ENCODE measurements around the gene LINC00237.
A peak's percentile ranks its signal among the peaks of the same experiment; 100 is the strongest.

LINC00237 gene

DNA sequence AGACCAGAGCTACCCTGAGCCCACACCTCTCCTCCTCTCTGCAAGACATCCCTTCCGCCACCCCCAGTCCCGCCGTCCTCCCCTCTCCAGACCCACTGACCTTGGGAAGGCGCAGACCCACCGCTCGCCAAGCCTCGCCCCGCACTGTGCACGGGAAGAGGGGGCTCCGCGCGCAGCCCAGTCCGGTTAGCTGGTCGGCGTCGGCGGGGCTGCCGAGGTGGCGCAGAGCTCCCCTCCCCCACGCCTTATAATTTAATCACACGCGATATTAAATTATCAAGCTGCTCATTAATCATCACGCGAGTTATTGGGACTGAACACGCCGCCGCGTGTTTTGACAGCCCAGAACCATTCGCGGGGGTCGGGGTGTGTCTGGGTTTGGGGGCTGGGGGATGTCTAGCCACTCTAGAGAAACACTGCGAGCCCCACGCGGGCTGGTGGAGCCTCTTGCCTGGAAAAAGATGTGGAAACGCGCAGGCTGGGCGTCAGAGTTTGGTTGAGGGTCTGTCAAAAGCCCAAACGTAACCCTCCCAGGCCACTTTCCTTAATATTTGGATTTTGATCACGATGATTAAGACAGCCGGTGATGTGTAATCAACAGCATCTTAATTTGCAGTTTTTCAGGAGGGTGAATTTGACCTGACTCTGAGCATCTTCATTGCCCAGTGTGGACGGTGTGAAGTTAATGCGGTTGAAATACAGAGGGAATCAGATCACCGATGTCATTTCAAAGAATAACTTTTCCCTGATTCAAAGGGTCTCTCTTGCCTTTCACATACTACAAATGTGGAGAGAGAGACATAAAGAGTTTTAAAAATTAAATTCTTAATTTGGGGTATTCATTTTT lies at the start of gene LINC00237:
TSS of gene LINC00237 (minus strand) at position 188 of the 847 bp plus-strand sequence.
- no peak for DNase-seq

GRCh38 chr20:21155268-21155667 lies 49.1 kb upstream of the LINC00237 start:
- no peak for DNase-seq

GRCh38 chr20:21154692-21155091 lies 48.5 kb upstream of the LINC00237 start:
- no peak for DNase-seq

DNA sequence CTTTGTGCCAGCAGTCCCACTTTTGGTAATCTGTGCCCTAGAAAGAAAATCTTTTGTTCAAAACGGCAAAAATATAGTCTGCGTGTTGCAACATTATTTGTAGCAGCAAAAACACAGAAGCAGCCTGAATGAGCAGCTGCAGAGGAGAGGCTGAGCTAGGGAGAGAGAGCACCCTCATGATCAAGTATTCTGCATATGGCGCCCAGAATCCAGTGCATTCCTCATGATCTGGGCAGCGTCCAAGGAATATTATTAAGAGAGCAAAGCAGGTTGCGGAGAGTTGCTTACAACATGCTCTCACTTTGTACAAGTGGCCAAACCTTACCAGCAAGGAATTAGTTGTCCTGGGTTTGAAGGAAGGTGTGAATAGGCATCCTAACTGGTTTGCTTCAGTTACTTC lies 45.6 kb upstream of the LINC00237 start:
- DNase-seq: no peak

- DNase-seq: no peak
These were observed 43.2 kb upstream of the LINC00237 start for GRCh38 chr20:21149344-21149743.

- DNase-seq: no peak
These were observed 41.4 kb upstream of the LINC00237 start for GRCh38 chr20:21147593-21147992.

DNA sequence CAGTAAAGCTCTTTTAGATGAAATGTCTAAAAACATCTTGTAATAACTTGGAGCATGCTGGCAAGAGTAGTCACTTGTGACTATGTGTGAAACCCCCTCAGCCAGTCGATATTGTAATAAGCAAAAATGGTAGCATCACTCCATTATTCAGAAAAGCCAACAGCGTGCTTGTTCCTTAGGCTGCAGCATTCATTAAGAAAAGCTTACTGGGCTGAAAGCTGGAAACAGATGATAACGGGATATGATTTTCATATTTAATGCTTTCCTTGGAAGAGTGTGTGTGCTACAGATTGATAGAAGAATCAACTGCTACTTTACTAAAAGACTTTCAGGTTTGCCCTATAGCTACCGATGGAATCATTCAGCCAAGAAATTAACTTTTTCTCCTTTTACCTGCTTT lies 40.1 kb upstream of the LINC00237 start:
- DNase-seq: no peak

DNA sequence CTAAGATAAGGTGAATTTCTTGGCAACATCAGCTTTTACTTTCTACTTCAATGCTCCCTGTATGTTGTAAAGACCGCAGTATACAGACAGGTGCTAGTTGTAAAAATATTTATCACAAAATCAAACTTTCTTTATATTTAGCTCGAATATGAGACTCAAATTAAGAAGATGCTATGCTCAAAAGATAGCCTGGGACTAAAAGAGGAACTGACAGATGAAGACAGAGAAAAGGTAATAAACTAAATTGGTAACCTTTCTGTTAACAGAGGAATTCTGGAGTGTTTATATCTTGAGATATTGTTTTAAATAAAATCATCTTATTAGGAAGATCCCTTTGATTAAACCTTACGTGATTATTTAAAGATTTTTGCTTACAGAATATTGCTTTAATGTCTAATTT lies 39.3 kb upstream of the LINC00237 start:
- DNase-seq: no peak

DNA sequence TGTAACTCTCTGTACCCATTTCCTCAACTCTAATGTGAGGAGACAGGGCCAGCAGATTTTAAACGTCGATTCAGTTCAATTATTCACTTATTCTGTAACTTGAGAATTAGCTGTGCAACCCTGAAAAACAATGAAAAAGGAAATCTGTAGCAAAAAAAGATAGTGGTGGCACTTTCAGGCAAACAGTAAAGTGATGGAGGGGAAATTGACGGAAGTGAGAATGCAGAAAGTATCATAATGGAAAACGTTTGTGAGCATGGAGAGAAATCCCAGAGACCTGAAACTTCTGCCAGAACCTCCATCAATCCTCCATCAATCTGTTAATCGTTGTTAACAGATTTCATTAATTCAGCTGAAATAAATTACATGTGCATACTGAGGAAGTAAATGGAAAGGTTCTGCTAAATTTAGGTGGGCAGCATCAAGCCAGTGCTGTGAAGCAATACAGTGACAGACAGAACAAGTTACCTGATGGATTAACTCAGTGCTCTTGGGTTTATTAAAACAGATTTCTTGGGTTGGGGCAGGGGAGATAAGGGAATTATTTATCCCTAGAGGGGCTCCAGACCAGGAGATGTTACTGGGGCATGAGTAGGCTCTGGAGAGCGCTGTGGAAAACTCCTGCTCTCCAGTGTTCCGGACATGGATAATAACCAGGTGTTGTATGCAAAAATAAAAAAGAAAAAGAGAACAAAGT lies 37.2 kb upstream of the LINC00237 start:
- no peak for DNase-seq

- DNase-seq: no peak
These were observed 35.7 kb upstream of the LINC00237 start for GRCh38 chr20:21141825-21142224.

- DNase-seq: no peak
These were observed 33.9 kb upstream of the LINC00237 start for GRCh38 chr20:21139881-21140566.

- no peak for DNase-seq
These were observed 30.9 kb upstream of the LINC00237 start for GRCh38 chr20:21137078-21137477.

DNA sequence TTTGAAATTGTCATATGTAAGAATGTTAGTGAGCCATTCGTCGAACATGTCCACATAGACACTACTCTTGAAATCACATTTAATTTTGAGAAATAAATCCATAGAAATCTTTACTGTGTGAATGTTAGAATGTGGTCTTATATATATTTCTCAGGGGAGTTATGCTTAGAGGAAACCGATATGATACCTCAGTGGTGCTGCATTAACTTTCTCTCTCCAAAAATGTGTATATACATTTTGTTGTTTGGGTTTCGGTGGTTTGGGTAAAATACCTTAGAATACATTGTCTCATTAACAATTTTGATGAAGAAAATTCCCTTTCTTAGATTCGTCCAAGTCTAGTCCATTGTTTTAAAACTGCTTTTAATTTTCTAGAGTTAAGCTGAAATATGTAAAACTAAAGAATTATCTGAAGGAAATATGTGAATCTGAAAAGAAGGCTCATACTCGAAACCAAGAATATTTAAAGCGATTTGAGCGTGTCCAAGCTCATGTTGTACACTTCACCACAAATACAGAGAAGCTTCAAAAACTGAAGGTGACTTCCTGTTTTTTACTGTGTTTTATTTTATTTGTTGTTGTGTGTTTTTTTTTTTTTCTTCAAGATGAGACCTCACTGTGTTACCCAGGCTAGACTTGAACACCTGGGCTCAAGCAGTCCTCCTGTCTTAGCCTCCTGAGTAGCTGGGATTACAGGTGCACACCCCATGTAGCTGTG lies 30.0 kb upstream of the LINC00237 start:
- no peak for DNase-seq

DNA sequence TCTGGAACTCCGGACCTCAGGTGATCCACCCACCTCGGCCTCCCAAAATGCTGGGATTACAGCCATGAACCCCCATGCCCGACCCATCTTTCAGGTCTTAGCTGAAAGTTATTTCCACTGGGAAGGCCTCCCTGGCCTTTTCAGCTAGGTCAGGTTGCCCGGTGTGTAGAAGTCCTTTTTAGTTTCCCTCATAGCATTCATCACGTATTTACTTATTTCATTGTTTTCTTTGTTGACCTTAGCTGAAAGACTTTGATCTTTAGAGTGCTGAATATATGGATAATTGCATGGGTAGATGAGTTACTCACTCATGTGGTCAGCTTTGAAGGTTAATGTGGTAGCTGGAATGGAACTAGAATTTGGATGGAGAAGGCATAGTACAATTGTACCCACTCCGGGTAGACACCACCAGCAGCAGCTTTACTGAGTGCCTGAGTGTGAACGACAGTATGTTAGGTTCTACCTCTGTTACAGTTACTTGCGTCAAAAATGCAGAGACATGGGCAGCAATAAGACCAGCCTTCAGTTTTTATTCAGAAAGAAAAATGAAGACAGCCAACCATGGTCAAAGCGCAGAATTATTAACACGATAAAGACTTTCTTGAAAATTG lies 28.8 kb upstream of the LINC00237 start:
- DNase-seq: no peak

DNA sequence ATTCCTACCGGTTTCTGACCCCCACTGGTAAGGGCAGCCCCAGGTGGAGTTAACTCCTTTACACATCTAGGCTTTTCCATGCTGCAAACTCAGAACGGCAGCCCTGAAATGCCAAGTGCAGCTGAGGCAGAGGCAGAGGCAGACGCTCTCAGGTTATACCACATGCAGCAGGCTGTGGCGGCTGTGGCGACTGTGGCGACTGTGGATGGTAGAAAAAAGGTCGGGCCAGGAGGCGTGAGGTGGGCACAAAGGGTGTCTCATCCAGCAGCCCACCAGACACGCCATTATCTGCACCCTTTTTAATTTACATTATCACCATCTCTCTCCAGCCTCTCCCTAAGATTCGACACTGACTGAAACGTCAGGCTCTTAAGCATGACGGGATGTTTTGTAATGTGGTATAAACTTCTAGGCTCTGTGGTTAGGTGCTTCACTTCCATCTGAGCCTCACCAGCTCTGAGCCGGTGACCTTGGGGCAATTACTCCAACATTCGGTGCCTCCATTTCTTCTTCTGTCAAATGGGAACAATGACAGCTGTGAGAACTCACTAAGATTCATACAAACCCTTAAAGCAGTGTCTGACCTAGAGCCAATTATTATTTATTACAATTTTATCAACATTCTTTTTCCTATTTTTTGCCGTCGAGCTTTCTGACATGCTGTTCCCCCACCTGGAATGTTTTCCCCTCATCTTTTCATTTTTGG lies 27.9 kb upstream of the LINC00237 start:
- no peak for DNase-seq

- DNase-seq: no peak
These were observed 27.2 kb upstream of the LINC00237 start for GRCh38 chr20:21133404-21133803.

GRCh38 chr20:21129861-21130260 lies 23.7 kb upstream of the LINC00237 start:
- no peak for DNase-seq

DNA sequence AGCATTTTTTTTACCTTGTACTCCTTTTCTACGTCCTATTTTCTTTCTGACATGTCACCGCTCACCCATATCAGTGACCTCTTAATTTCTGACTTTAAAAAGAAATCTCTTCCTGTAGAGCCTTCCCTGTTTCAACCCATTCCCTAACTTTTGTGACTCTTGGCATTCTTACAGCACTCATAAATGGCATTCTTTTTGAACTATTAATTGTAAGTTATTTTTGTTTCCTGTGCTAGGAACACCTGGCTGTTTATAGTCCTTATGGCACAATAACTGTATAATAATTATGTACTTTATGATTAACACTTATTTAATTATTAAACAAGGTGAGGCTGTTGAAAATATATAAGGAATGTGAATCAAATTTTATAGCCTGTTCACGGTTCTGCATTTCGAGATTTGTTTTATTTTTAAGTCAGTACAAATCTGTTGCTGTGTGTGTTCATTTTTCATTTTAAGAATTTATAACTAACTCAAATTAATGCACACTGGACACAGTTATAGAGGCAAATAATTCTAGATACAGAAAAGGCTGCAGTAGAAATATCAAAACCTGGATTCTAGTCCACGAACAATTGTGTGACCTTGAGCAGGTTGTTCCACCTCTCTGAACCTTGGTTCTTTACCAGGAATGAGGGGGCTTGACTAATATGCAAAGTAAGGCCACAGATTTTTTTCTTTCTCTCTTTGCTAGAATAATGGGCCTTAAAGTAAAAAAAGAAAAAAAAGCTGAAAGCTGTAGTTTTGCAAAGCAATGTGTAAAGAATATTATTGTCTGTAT lies 21.2 kb upstream of the LINC00237 start:
- DNase-seq: no peak

DNA sequence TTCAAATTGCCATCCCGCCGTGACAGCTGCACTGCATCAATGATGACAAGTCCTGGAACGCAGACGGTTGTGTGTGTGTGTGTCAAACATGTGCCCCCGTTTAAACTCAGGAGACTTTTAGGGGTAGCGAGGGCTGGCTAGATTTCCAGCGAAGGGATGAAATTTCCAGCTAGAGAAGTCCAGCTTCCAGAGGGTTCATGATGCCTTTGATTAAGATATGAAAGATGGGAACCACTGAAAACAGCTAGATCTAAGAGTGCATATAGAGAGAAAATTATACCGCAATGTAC lies 20.4 kb upstream of the LINC00237 start:
- DNase-seq: peak in 1 of 6 experiments; percentile 72

GRCh38 chr20:21125849-21126580 lies 19.9 kb upstream of the LINC00237 start, which contains the start of gene KIZ:
Gene KIZ, plus strand, starts transcription at chr20:21126082. Its CDS starts 34 bp downstream, at chr20:21126116.
- peak; percentile 91 to 98 (median 96) for DNase-seq

Data from stimulated activated naive CD4-positive, alpha-beta T cell (primary cell).